K562 (cell line): Measurements from ENCODE around the gene TSPAN32. TPM values are rescaled to one million over a fixed set of nuclear protein-coding genes. Genes with fewer than 3 reads are reported as not detected.
A peak's percentile ranks its signal among the peaks of the same experiment; 100 is the strongest.

Experiments used
- ATAC-seq: fragments of 200-7000 bp; cut with Tn5 transposase; 3 replicates; pipeline ENCODE4 v1.9.1; 2020; ENCODE audit warnings: moderate library complexity
- BruUV-seq: library from RNA; stranded (reverse); fragments of 400-500 nt; replicated peaks from 2 replicates; lab custom pipeline; 2021; lab: Mats Ljungman, UMichigan
- CTCF ChIA-PET: fragments of 300-600 bp; formaldehyde crosslinking; extraction: SDS; loops from one replicate; lab custom pipeline; 2021; ENCODE audit warnings: low intra/inter-chr PET ratio; lab: Yijun Ruan, JAX
- POLR2A ChIA-PET: fragments of 300-600, 350-650 bp; sonication (Branson Sonifier 250); formaldehyde crosslinking; extraction: SDS; loops from one replicate; lab custom pipeline; 2021; ENCODE audit warnings: antibody characterized with exemption, inconsistent platforms; lab: Yijun Ruan, JAX
- DNase-seq, 4 experiments: peaks; one replicate each; pipeline versions ENCODE4 v3.0.0 to v3.0.0-alpha.2; 2011 to 2018; ENCODE audit warnings: low spot score in 3 of 4, mixed read lengths in 3 of 4; ENCODE audit errors: extremely low read depth in 1 of 4
- FAIRE-seq: peaks from 2 replicates; lab custom pipeline; 2011; peaks lifted over from hg19 to GRCh38; lab: Jason Lieb, UNC
- H2AFZ ChIP-seq: 2 replicates; pipeline ENCODE4 v1.6.0; 2011; ENCODE audit warnings: low read depth, low read length, control low read depth, inconsistent platforms
- H3K27ac ChIP-seq: fragments of 200-600 bp; 3 replicates; pipeline ENCODE4 v1.8.0; 2011; ENCODE audit warnings: low read depth, mild to moderate bottlenecking, control low read depth, inconsistent platforms, low read length, moderate library complexity, mixed read lengths; ENCODE audit errors: extremely low read depth
- H3K27me3 ChIP-seq, 2 experiments: fragments of 300-600 bp in 1 of 2; 2 replicates in 1 of 2; 3 replicates in 1 of 2; pipeline versions ENCODE4 v1.6.0 to v1.8.0; 2011; ENCODE audit warnings: inconsistent platforms in 2 of 2, low read length in 2 of 2, mild to moderate bottlenecking in 1 of 2, mixed read lengths in 1 of 2, moderate library complexity in 1 of 2; ENCODE audit not compliant: control insufficient read depth in 2 of 2, insufficient read depth in 2 of 2
- H3K36me3 ChIP-seq: fragments of 300-600 bp; 3 replicates; pipeline ENCODE4 v1.8.0; 2011; ENCODE audit warnings: mild to moderate bottlenecking, low read length, inconsistent platforms; ENCODE audit not compliant: control insufficient read depth, insufficient read depth
- H3K4me1 ChIP-seq, 2 experiments: fragments of 200-600 bp in 1 of 2; replicated peaks in 1 of 2; 2 replicates in 1 of 2; 3 replicates in 1 of 2; pipeline versions ENCODE4 v1.5.1 to v1.8.0; 2011; ENCODE audit warnings: inconsistent platforms in 2 of 2, low read length in 2 of 2, mild to moderate bottlenecking in 1 of 2, mixed read lengths in 1 of 2, moderate library complexity in 1 of 2; ENCODE audit not compliant: control insufficient read depth in 2 of 2, insufficient read depth in 2 of 2
- H3K4me2 ChIP-seq: 2 replicates; pipeline ENCODE4 v1.6.1; 2011; ENCODE audit warnings: low read length, control low read depth, inconsistent platforms, mixed read lengths; ENCODE audit not compliant: insufficient read depth
- H3K4me3 ChIP-seq: fragments of 200-600 bp; sonication (generic), shearing (Covaris generic); 2 replicates; pipeline ENCODE4 v1.5.1; 2016; ENCODE audit warnings: control low read depth, inconsistent platforms
- H3K79me2 ChIP-seq: fragments of 200-600 bp; 3 replicates; pipeline ENCODE4 v1.8.0; 2011; ENCODE audit warnings: low read length, inconsistent platforms; ENCODE audit not compliant: control insufficient read depth, insufficient read depth
- H3K9ac ChIP-seq, 2 experiments: 2 replicates each; pipeline versions ENCODE4 v1.6.0 to v1.6.1; 2011; ENCODE audit warnings: low read depth in 2 of 2, low read length in 2 of 2, control low read depth in 1 of 2, inconsistent platforms in 1 of 2, mild to moderate bottlenecking in 1 of 2, mixed read lengths in 1 of 2; ENCODE audit not compliant: insufficient read depth in 1 of 2
- H3K9me1 ChIP-seq: one replicate; pipeline ENCODE4 v1.6.0; 2011; ENCODE audit warnings: inconsistent platforms, mild to moderate bottlenecking, low read length, moderate library complexity; ENCODE audit not compliant: control insufficient read depth, insufficient read depth
- H3K9me3 ChIP-seq: replicated peaks from 2 replicates; pipeline ENCODE4 v1.5.1; 2011; ENCODE audit warnings: low read depth, low read length, inconsistent platforms; ENCODE audit not compliant: control insufficient read depth, insufficient read depth
- H4K20me1 ChIP-seq: replicated peaks from 2 replicates; pipeline ENCODE4 v1.6.1; 2011; ENCODE audit warnings: low read length, inconsistent platforms, mixed read lengths; ENCODE audit not compliant: control insufficient read depth, insufficient read depth
- CEBPB ChIP-seq: fragments of 450-650 bp; IDR thresholded peaks from 2 replicates; pipeline ENCODE4 v1.6.1; 2016; ENCODE audit warnings: missing genetic modification characterization, missing compliant biosample characterization
- CEBPG ChIP-seq, 3 experiments: fragments of 200-800 bp in 1 of 3; sonication (Bioruptor generic) in 1 of 3; sonication (generic) in 1 of 3; formaldehyde crosslinking in 1 of 3; IDR thresholded peaks in 2 of 3; conservative IDR thresholded peaks in 1 of 3; 2 replicates each; pipeline versions ENCODE4 v1.6.1 to v1.8.0; 2016 to 2022; ENCODE audit warnings: missing compliant biosample characterization in 2 of 3, missing genetic modification characterization in 2 of 3, mild to moderate bottlenecking in 1 of 3, missing genetic modification reagents in 1 of 3
- CXXC5 ChIP-seq: fragments of 250-450 bp; sonication (Bioruptor Pico); IDR thresholded peaks from 2 replicates; pipeline ENCODE4 v1.8.0; 2022; ENCODE audit warnings: inconsistent platforms, mild to moderate bottlenecking, moderate library complexity
- EGR1 ChIP-seq: fragments of 450-650 bp; conservative IDR thresholded peaks from 2 replicates; pipeline ENCODE4 v1.6.1; 2017; ENCODE audit warnings: mild to moderate bottlenecking
- GABPA ChIP-seq: fragments of 200-800 bp; sonication (Bioruptor generic); conservative IDR thresholded peaks from 2 replicates; pipeline ENCODE4 v1.6.1; 2016; ENCODE audit warnings: low read depth, missing genetic modification characterization, missing compliant biosample characterization
- SAP30 ChIP-seq: fragments of 200-600 bp; sonication (generic); IDR thresholded peaks from 2 replicates; pipeline ENCODE4 v1.6.1; 2012; ENCODE audit warnings: borderline replicate concordance, low read depth, mild to moderate bottlenecking, moderate library complexity, low read length, control low read depth, inconsistent platforms; ENCODE audit not compliant: insufficient read depth, poor library complexity, severe bottlenecking
- ZBTB7A ChIP-seq: IDR thresholded peaks from 2 replicates; pipeline ENCODE4 v1.6.1; 2011; ENCODE audit warnings: low read depth, mild to moderate bottlenecking, low read length, moderate library complexity, borderline replicate concordance; ENCODE audit not compliant: control insufficient read depth
- ZNF507 ChIP-seq: conservative IDR thresholded peaks from 2 replicates; pipeline ENCODE4 v1.6.1; 2017; ENCODE audit warnings: missing genetic modification characterization, missing compliant biosample characterization
- ZNF655 ChIP-seq: fragments of 250-450 bp; sonication (Bioruptor Pico); IDR thresholded peaks from 2 replicates; pipeline ENCODE4 v1.5.0; 2021
- WGBS: fragments of 100-300 bp; shearing (Covaris generic); methylation state at CpG from one replicate; pipeline ENCODE4 v1.1.6; 2016; ENCODE audit warnings: low coverage, mixed read lengths; ENCODE audit not compliant: insufficient coverage; ENCODE audit errors: missing lambda C conversion rate; 5-methylcytosine and 5-hydroxymethylcytosine counted together
- in situ Hi-C: fragments of 300-500 bp; cut with MboI; formaldehyde crosslinking; loops from 4 replicates; pipeline ENCODE4 v1.15.0; 2018; ENCODE audit warnings: inconsistent platforms, mixed read lengths
- intact Hi-C: fragments of 100-400 bp; cut with micrococcal nuclease; formaldehyde crosslinking; loops from 2 replicates; pipeline ENCODE4 v1.14.2; 2022
- polyA plus RNA-seq, 8 experiments: library from polyadenylated mRNA; depleted of rRNA in 4 of 8; stranded (reverse) in 5 of 8; unstranded in 3 of 8; fragments of >200 nt; fragmentation: Nextera tagmentation in 2 of 8; fragmentation: Illumina TruSeq in 1 of 8; extraction: Ambion mirVana in 2 of 8; extraction: Trizol in 1 of 8; gene quantifications; 2 replicates each; pipeline versions ENCODE4 v1.2.1 to v1.2.3, GENCODE V29; 2011 to 2014; ENCODE audit warnings: inconsistent platforms in 1 of 8, missing spikeins in 1 of 8
- total RNA-seq, 7 experiments: library from RNA; depleted of rRNA in 6 of 7; stranded (reverse); fragments of >200 nt in 6 of 7; fragmentation: Illumina TruSeq in 2 of 7; extraction: Trizol in 2 of 7; gene quantifications; 2 replicates each; pipeline versions ENCODE4 v1.2.1 to v1.2.3, GENCODE V29; 2011 to 2021; ENCODE audit warnings: low replicate concordance in 1 of 7
- TF ChIP-seq, protein P1 (sequence below): fragments of 450-650 bp; formaldehyde crosslinking; conservative IDR thresholded peaks from 2 replicates; pipeline ENCODE4 v1.4.0; 2022; ENCODE audit warnings: mild to moderate bottlenecking, missing genetic modification characterization
- TF ChIP-seq, protein P2 (sequence below), 2 experiments: IDR thresholded peaks; 2 replicates each; pipeline ENCODE4 v1.6.1; 2011; ENCODE audit warnings: borderline replicate concordance in 1 of 2, control low read depth in 1 of 2, low read depth in 1 of 2, low read length in 1 of 2, mild to moderate bottlenecking in 1 of 2, mixed read lengths in 1 of 2, moderate library complexity in 1 of 2; ENCODE audit not compliant: insufficient read depth in 1 of 2, insufficient read length in 1 of 2, poor library complexity in 1 of 2, severe bottlenecking in 1 of 2; ENCODE audit errors: extremely low read depth in 1 of 2

TSPAN32 gene
- total and polyA plus RNA-seq, 9 of the 15 experiments (the other 6 are each of a cell fraction or from before 2014, with no cell fraction given) = 0.21 to 7.3 (median 2.6) TPM

DNA sequence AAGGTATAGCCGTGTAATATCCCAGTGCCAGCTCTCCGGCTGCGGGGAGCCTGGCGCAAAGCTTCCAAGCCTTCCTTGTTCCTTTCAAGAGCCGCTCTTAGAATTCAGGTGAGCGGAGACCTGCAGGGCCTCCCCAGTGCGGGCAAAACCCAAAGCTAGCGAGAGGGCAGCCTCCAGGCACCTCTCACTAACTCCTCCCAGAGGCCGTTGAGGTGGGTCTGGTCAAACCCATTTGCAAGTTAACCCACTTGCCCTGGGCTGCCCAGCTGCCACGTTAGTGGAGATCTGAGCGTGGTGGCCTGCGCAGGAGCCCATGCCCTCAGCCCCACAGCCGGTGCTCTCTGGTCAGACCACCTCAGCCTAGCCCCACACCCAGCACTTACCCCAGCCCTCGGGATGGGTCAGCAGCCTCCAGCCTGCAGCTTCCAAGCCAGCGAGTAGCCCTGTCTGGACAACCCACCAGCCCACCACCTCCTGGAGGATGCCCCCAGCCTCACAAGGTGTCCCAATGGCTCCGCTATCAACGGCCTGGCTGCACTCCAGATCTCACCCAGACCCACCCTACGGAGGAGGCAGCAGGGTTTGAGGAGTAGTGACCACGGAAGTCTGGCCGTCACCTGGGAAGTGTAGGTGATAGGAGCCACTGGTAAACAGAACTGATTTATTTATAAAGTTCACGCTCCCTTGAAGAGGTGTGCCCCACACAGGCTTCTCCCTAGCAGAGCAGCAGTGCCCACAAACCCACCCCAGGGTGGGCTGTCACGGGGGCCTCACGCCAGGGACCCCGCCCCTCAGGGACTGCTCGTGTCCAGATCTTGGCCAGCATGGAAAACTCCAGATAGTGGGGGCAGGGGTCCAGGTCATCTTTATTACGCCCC lies 33.7 kb upstream of the TSPAN32 start (continued):
- no peak for TF ChIP-seq SAP30
- TF ChIP-seq, protein P1, sequence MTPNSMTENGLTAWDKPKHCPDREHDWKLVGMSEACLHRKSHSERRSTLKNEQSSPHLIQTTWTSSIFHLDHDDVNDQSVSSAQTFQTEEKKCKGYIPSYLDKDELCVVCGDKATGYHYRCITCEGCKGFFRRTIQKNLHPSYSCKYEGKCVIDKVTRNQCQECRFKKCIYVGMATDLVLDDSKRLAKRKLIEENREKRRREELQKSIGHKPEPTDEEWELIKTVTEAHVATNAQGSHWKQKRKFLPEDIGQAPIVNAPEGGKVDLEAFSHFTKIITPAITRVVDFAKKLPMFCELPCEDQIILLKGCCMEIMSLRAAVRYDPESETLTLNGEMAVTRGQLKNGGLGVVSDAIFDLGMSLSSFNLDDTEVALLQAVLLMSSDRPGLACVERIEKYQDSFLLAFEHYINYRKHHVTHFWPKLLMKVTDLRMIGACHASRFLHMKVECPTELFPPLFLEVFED = no peak

DNA sequence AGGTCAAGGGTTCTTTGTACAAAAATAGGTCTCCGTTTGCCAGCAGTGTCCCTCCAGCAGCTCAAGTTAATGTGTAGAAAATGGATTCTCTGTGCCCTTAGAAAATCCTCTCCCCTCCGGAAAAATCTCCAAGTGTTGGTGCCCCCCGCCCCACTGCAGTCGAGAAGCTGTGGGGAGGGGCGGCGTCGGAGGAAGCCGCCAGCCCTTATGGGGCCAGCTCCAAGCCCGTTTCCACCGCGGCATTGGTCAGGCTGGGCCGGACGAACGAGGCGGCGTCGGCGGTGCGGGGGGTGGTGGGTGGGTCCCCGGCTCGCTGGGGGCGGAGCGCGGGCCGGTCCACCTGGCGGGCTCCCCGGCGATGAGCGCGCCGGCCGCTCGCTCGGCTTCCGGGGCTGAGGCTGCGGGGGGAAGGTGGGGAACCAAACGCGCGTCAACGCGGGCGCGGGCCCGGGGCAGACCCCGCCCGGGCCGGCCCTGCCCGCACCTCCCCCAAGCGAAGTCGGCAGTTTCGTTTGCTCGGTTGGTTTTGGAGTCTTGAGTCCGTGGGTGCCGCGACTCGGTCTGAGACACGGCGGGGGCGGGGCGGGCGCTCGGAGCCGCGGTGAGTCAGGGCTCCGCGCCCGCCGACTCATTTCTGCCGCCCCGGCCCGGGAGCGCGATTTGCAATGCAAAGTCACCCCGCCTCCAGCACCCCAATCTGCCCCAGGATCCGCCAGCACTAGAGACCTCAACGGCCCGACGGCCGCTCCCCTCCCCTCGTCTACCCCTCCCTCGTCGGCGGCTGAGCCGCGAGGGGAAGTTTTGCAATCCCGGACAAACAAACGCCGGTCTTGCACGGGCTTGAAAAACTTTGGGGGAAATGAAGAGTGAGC lies 32.8 kb upstream of the TSPAN32 start:
- Histone ChIP-seq H3K27me3 (peaks cover 5 to 81% of the 10 kb centered on the region in 2 experiments; a peak in 3 of 5 replicates), H3K9me3 (no peaks in the 10 kb centered on the region), H4K20me1 (peaks cover 6% of the 10 kb centered on the region; the same call in 1 of the 2 replicates), H3K27ac (no peak overlapping the region), H3K36me3 (no peaks in the 10 kb centered on the region), H3K9me1 (no peaks in the 10 kb centered on the region), H3K9ac (peak overlapping the region in 1 of 2 experiments; percentile 64; a peak in 2 of 4 replicates), H3K4me2 (peak overlapping the region; percentile 32), H3K79me2 (no peaks in the 10 kb centered on the region), H3K4me3 (peak overlapping the region; percentile 38), H2AFZ (peak overlapping the region; percentile 68), H3K4me1 (peaks cover 8 to 50% of the 10 kb centered on the region in 2 experiments; a peak in 4 of 5 replicates)
- peak; percentile 70 for ATAC-seq
- peak; percentile 23 for FAIRE-seq
- DNase-seq = peak; percentile 50 to 85 (median 78)
- ChIA-PET POLR2A (interaction anchor here (0.7 kb wide), 1 partner anchor 17 kb away, joined by 3 read pairs; no protein-coding TSS in a partner anchor), CTCF (no interaction called here)
- BruUV-seq = no TSS peak
- 19% methylated on average over 30 of the region's 89 CpGs for WGBS
- in situ Hi-C loops = no loop called here
- intact Hi-C loops = no loop called here
- TF ChIP-seq CEBPB (tag) (0 out of 2 replicates have a peak, but pooled peaks have one; percentile 16), CEBPG (CRISPR knock-in tag; IDR thresholded peaks at IDR 0.05) (no peak), CEBPG (tag; conservative IDR thresholded peaks at IDR 0.05 in 1 of 2, IDR thresholded peaks at IDR 0.05 in 1 of 2) (peak in 1 of 2 experiments; percentile 25; a peak in 1 of 4 replicates), GABPA (tag) (0 out of 2 replicates have a peak, but pooled peaks have one; percentile 3), CXXC5 (0 out of 2 replicates have a peak, but pooled peaks have one; percentile 25), ZNF507 (tag) (no peak), ZNF655 (CRISPR knock-in tag) (no peak), EGR1 (peak; percentile 59), ZBTB7A (peak; percentile 58; the same call in 1 of the 2 replicates)
- TF ChIP-seq, protein P2, sequence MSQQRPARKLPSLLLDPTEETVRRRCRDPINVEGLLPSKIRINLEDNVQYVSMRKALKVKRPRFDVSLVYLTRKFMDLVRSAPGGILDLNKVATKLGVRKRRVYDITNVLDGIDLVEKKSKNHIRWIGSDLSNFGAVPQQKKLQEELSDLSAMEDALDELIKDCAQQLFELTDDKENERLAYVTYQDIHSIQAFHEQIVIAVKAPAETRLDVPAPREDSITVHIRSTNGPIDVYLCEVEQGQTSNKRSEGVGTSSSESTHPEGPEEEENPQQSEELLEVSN (IDR thresholded peaks at IDR 0.05; ENCODE audit: borderline replicate concordance in 1 of 2, extremely low read depth in 1 of 2, insufficient read depth in 1 of 2, insufficient read length in 1 of 2, low read depth in 1 of 2, low read length in 1 of 2, poor library complexity in 1 of 2, severe bottlenecking in 1 of 2) = peak in 1 of 2 experiments; percentile 63
